ENCODE results near the gene MCTP1. TPM values are rescaled to one million over a fixed set of nuclear protein-coding genes. Genes with fewer than 3 reads are reported as not detected.
A peak's percentile ranks its signal among the peaks of the same experiment; 100 is the strongest.

Gene MCTP1
- 1 to 10 TPM; 1.3 to 8.3 (median 5.7) TPM for total RNA-seq

GRCh38 chr5:95284572-95285408 is at the start of gene MCTP1:
MCTP1 (minus strand) TSS chr5:95285094.
- in situ Hi-C loops (cut with MboI; ENCODE audit: low pct_unique_long_range_greater_than_20kb in 2 of 9, low sequenced_read_pairs in 9 of 9, unreplicated experiment in 9 of 9) = loop anchor here in 1 of 9 experiments (25.0 kb wide), 1 partner anchor 203 kb away; no protein-coding TSS in a partner anchor
- peaks cover 3 to 5% of the 10 kb centered on the region in 2 donors for H3K4me1 ChIP-seq (replicated peaks in 1 of 2)
- peak within 1 kb of the TSS; percentile 56 to 82 (median 65) for H3K4me3 ChIP-seq
- WGBS, 10 experiments = 1 to 5% (median 3%) methylated on average over 5 to 15 of the region's 83 CpGs; no CpG with 5 or more reads in 6 of the 10 experiments
- peak; percentile 64 to 76 (median 68) for ATAC-seq (replicated peaks in 6 of 8)
- H3K27ac ChIP-seq = no peak within 1 kb of the TSS

GRCh38 chr5:95332158-95332557 is 47.3 kb upstream of the MCTP1 start:
- in situ Hi-C loops (cut with MboI; ENCODE audit: low pct_unique_long_range_greater_than_20kb in 2 of 9, low sequenced_read_pairs in 9 of 9, unreplicated experiment in 9 of 9) = no loop called here
- ATAC-seq (replicated peaks in 6 of 8) = peak in 2 of 8 experiments; percentile 47 to 65
- 0 to 100% (median 33%) methylated on average over 1 to 2 of the region's 3 CpGs; no CpG with 5 or more reads in 3 of the 10 experiments for WGBS, 10 experiments

GRCh38 chr5:95331358-95331757 is 46.5 kb upstream of the MCTP1 start:
- H3K4me3 ChIP-seq = no peak overlapping the region
- H3K4me1 ChIP-seq (replicated peaks in 1 of 2) = no peaks in the 10 kb centered on the region
- peak in 2 of 8 experiments; percentile 40 to 42 for ATAC-seq (replicated peaks in 6 of 8)
- WGBS, 10 experiments = 0 to 100% (median 17%) methylated on average over 1 to 2 of the region's 3 CpGs; no CpG with 5 or more reads in 3 of the 10 experiments
- in situ Hi-C loops (cut with MboI; ENCODE audit: low pct_unique_long_range_greater_than_20kb in 2 of 9, low sequenced_read_pairs in 9 of 9, unreplicated experiment in 9 of 9) = no loop called here
- no peak overlapping the region for H3K27ac ChIP-seq

More at GRCh38 chr5:95332158-95332557, 47.3 kb upstream of the MCTP1 start:
- H3K4me3 ChIP-seq = no peak overlapping the region
- H3K4me1 ChIP-seq (replicated peaks in 1 of 2) = no peaks in the 10 kb centered on the region
- H3K27ac ChIP-seq = no peak overlapping the region

DNA sequence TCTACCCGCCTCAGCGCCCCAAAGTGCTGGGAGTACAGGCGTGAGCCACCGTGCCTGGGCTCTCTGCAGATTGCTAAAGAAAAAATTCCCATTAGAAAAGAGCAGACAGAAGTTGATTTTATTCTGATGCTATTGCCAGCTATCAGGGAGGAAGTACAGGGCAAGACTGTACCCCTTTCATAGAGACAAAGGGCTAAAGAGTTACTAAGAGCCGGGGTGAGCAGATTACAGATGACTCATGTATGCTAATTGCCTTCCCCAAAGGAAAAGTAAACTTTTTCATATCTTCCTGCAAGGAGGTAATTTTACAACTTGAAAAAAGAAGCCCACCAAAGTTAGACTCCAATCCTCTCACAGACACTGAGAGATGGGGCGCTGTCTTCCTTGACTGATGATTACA is 42.3 kb upstream of the MCTP1 start:
- peak in 7 of 8 experiments; percentile 23 to 70 (median 38) for ATAC-seq (replicated peaks in 6 of 8)
- 0 to 100% (median 57%) methylated on average over 1 to 4 of the region's 6 CpGs; no CpG with 5 or more reads in 2 of the 10 experiments for WGBS, 10 experiments
- no peak overlapping the region for H3K27ac ChIP-seq
- H3K4me3 ChIP-seq = no peak overlapping the region
- in situ Hi-C loops (cut with MboI; ENCODE audit: low pct_unique_long_range_greater_than_20kb in 2 of 9, low sequenced_read_pairs in 9 of 9, unreplicated experiment in 9 of 9) = no loop called here
- H3K4me1 ChIP-seq (replicated peaks in 1 of 2) = no peaks in the 10 kb centered on the region

- Histone ChIP-seq H3K27ac (no peak overlapping the region), H3K4me1 (replicated peaks in 1 of 2) (no peaks in the 10 kb centered on the region), H3K4me3 (no peak overlapping the region)
- 8 to 100% (median 74%) methylated on average over 1 to 3 of the region's 4 CpGs; no CpG with 5 or more reads in 2 of the 10 experiments for WGBS, 10 experiments
- ATAC-seq (replicated peaks in 6 of 8) = peak in 1 of 8 experiments; percentile 32
- in situ Hi-C loops (cut with MboI; ENCODE audit: low pct_unique_long_range_greater_than_20kb in 2 of 9, low sequenced_read_pairs in 9 of 9, unreplicated experiment in 9 of 9) = no loop called here
Measured at GRCh38 chr5:95317687-95318086, 32.8 kb upstream of the MCTP1 start.

DNA sequence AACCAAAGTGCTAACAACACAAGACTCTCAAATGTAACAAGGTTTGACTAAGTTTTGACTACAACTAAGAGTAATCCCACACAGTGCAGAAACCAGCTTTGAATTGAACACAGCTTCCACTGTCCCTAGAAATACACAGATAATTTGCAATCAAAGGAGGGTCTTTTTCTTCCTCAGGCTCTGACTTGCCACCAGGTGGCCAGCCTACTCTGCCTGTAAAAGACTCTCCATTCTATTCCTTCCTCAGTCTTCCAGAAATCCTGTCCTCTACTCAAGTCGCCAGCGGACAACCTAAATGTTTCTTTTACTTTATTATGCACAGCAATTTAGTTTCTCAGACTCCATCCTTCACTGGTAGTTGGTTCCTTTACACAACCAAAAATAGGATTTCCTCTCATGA is 32.2 kb upstream of the MCTP1 start:
- WGBS, 10 experiments = 58 to 93% (median 84%) methylated on average over 2 of the region's 2 CpGs; no CpG with 5 or more reads in 4 of the 10 experiments
- ATAC-seq (replicated peaks in 6 of 8) = peak in 1 of 8 experiments; percentile 25
- in situ Hi-C loops (cut with MboI; ENCODE audit: low pct_unique_long_range_greater_than_20kb in 2 of 9, low sequenced_read_pairs in 9 of 9, unreplicated experiment in 9 of 9) = no loop called here

DNA sequence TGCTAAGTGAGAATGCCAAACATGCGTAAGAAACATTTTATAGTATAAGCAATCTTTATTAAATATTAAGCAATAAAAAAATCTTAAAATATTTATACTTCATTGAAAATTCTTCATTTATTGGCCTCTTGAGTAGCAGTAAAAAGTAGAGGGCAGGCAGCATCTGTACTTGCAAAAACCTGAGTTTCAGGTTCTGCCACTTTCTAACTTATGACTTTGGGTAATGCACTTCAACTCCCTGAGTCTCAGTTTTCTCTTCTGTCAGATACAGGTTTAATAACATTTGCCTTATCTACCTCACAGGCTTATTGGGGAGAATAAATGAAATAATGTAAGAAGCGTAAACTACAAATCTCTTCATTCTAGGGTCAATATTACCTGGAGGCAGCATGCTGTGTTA is 19.8 kb upstream of the MCTP1 start:
- in situ Hi-C loops (cut with MboI; ENCODE audit: low pct_unique_long_range_greater_than_20kb in 2 of 9, low sequenced_read_pairs in 9 of 9, unreplicated experiment in 9 of 9) = no loop called here
- WGBS, 10 experiments = 29 to 100% (median 92%) methylated on average over 1 to 2 of the region's 2 CpGs
- Histone ChIP-seq H3K4me3 (no peak overlapping the region), H3K4me1 (replicated peaks in 1 of 2) (no peaks in the 10 kb centered on the region), H3K27ac (no peak overlapping the region)
- ATAC-seq (replicated peaks in 6 of 8) = no peak

More for the DNA sequence above, 32.2 kb upstream of the MCTP1 start:
- H3K4me3 ChIP-seq = no peak overlapping the region
- H3K27ac ChIP-seq = no peak overlapping the region
- H3K4me1 ChIP-seq (replicated peaks in 1 of 2) = no peaks in the 10 kb centered on the region

DNA sequence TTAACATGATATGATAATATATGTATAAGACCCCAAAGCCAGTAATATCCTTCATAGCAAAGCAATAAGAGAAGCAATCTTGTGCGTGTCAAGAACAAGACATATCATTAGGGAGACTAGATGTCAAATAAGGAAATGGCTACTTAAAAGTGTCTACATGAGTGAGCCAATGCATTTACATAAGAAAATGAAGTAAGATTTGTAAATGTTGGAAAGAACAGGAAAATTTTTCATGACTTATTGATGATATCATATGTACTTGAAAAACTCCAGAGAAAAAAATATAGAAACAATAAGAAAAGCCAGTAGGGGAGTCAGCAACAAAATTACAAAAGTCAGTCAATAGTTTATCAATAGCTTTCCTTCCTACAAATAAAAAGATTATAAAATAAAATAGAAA is 13.8 kb upstream of the MCTP1 start:
- H3K4me3 ChIP-seq = no peak overlapping the region
- H3K27ac ChIP-seq = no peak overlapping the region
- 0 to 100% (median 84%) methylated on average over 1 of the region's 1 CpG for WGBS, 10 experiments
- in situ Hi-C loops (cut with MboI; ENCODE audit: low pct_unique_long_range_greater_than_20kb in 2 of 9, low sequenced_read_pairs in 9 of 9, unreplicated experiment in 9 of 9) = loop anchor here in 1 of 9 experiments (25.0 kb wide), 1 partner anchor 189 kb away; no protein-coding TSS in a partner anchor
- no peak for ATAC-seq (replicated peaks in 6 of 8)
- no peaks in the 10 kb centered on the region for H3K4me1 ChIP-seq (replicated peaks in 1 of 2)

GRCh38 chr5:95296291-95296690 is 11.4 kb upstream of the MCTP1 start:
- ATAC-seq (replicated peaks in 6 of 8) = no peak

DNA sequence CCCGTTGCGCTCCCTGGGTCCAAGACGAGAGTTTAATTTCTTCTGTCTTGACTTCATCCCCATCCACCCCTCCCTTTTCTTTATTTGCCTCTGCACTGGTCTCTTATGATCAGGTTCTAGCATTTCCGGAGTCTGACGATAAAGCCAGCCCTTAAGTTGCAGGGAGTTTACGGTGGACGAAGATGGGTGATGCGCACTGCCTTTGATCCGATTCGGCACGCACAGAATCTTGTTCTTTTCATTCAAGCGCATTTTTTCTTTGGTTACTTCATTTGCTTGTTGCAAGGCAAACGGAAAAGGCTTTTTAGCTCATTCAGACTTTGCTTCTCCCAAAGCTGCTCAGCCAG is 488 bp upstream of the MCTP1 start:
- WGBS, 10 experiments = 0 to 19% (median 4%) methylated on average over 2 to 10 of the region's 13 CpGs; no CpG with 5 or more reads in 1 of the 10 experiments
- Histone ChIP-seq H3K4me3 (peak overlapping the region; percentile 56 to 82 (median 65)), H3K27ac (no peak overlapping the region), H3K4me1 (replicated peaks in 1 of 2) (peaks cover 3 to 5% of the 10 kb centered on the region in 2 donors)
- ATAC-seq (replicated peaks in 6 of 8) = peak in 1 of 8 experiments; percentile 4
- in situ Hi-C loops (cut with MboI; ENCODE audit: low pct_unique_long_range_greater_than_20kb in 2 of 9, low sequenced_read_pairs in 9 of 9, unreplicated experiment in 9 of 9) = loop anchor here in 1 of 9 experiments (25.0 kb wide), 1 partner anchor 202 kb away; no protein-coding TSS in a partner anchor

More at GRCh38 chr5:95296291-95296690, 11.4 kb upstream of the MCTP1 start:
- in situ Hi-C loops (cut with MboI; ENCODE audit: low pct_unique_long_range_greater_than_20kb in 2 of 9, low sequenced_read_pairs in 9 of 9, unreplicated experiment in 9 of 9) = loop anchor here in 1 of 9 experiments (25.0 kb wide), 1 partner anchor 191 kb away; no protein-coding TSS in a partner anchor
- WGBS, 10 experiments = 40 to 100% (median 77%) methylated on average over 1 to 2 of the region's 2 CpGs; no CpG with 5 or more reads in 4 of the 10 experiments
- H3K4me3 ChIP-seq = no peak overlapping the region
- H3K4me1 ChIP-seq (replicated peaks in 1 of 2) = no peaks in the 10 kb centered on the region
- no peak overlapping the region for H3K27ac ChIP-seq

DNA sequence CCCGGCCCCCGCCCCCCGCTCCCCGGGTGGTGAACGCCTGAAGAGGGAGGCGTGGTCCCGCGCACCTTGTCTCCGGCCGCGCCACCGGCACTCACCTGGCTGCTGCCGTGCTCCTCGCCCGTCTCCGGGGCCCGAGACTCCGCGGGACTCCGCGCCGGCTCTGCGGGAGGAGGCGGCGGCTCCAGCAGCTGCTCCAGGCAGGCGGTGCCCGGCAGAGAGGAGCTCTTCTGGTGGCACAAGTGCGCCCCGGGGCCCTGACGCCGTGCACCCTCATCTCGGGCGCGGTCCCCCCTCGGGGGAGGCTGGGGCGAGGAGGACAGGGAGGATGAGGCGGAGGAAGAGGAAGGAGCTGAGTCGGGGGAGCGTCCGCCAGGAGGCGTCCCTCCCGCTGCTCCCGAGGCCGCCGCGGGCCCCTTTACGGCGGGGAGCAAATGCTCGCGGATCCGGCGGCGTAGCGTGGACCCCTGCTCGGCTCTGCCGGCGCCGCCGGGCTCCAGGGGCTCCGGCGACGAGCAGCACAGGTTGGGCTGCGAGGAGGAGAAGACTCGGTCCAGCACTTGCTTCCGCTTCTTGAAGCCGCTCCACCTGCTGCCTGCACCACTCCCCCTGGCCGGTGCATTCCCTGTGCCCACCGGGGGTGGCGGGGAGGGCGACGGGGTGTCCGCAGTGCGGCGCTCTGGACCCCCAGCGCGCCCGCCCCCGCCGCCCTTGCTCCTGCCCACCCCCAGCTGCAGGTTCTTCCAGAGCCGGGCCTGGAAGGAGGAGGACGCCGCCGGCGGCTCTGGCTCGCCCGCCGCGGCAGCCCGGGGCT is 928 bp downstream of the MCTP1 start:
- in situ Hi-C loops (cut with MboI; ENCODE audit: low pct_unique_long_range_greater_than_20kb in 2 of 9, low sequenced_read_pairs in 9 of 9, unreplicated experiment in 9 of 9) = loop anchor here in 1 of 9 experiments (25.0 kb wide), 1 partner anchor 203 kb away; no protein-coding TSS in a partner anchor
- peak; percentile 42 to 73 (median 68) for ATAC-seq (replicated peaks in 6 of 8)
- peaks cover 3 to 5% of the 10 kb centered on the region in 2 donors for H3K4me1 ChIP-seq (replicated peaks in 1 of 2)
- H3K4me3 ChIP-seq = peak overlapping the region; percentile 56 to 82 (median 65)
- WGBS, 10 experiments = 0% methylated on average over 5 of the region's 89 CpGs; no CpG with 5 or more reads in 9 of the 10 experiments
- no peak overlapping the region for H3K27ac ChIP-seq

DNA sequence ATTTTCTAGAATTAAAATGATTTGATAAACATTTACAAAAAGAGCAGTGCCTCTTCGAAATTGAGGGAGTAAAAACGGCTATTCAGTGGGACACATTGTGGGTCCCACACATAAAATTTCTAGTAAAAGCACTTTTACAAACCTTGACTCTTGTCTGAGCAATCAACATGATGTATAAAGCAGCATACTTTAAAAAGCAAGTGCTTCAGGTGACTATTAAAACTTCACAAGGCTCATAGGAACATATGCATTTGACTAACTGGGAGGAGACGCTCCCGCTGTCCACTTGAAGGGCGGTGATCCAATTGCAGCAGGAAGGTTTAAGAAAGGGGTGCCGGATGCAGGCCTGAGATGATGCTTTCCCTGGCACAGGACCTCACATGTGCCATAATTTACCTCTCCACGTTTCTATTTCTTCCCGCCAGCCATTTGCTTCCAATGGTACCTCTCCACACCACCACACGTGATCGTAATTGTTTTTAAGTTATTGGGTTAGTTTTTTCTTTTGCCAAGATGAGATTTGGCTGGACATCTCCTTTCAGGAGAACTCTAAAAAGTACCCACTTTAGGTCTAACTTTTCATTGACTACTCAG is 1.8 kb downstream of the MCTP1 start:
- 20 to 45% (median 31%) methylated on average over 2 to 10 of the region's 10 CpGs; no CpG with 5 or more reads in 2 of the 10 experiments for WGBS, 10 experiments
- in situ Hi-C loops (cut with MboI; ENCODE audit: low pct_unique_long_range_greater_than_20kb in 2 of 9, low sequenced_read_pairs in 9 of 9, unreplicated experiment in 9 of 9) = loop anchor here in 1 of 9 experiments (25.0 kb wide), 1 partner anchor 204 kb away; no protein-coding TSS in a partner anchor
- Histone ChIP-seq H3K4me3 (peak overlapping the region; percentile 56 to 82 (median 65)), H3K4me1 (replicated peaks in 1 of 2) (peaks cover 3 to 5% of the 10 kb centered on the region in 2 donors), H3K27ac (no peak overlapping the region)
- ATAC-seq (replicated peaks in 6 of 8) = no peak
